ENCODE results near the gene MIPEP. TPM values are rescaled to one million over a fixed set of nuclear protein-coding genes. Genes with fewer than 3 reads are reported as not detected.

The MIPEP gene
- total RNA-seq, 2 experiments from 2014 or later = 17.2 to 18.5 TPM

- ATAC-seq = no peak
- ChIA-PET CTCF (no interaction called here), POLR2A (no interaction called here)
- Mint-ChIP-seq H3K36me3 (ENCODE audit: low read depth) (no peaks in the 10 kb centered on the region), H3K9me3 (no peaks in the 10 kb centered on the region), H3K27ac (no peak overlapping the region), H3K4me1 (ENCODE audit: low read depth) (peaks cover 3% of the 10 kb centered on the region), H3K4me3 (no peak overlapping the region), H3K27me3 (peaks cover 23% of the 10 kb centered on the region)
- no peak for TF ChIP-seq CTCF (IDR thresholded peaks at IDR 0.05)
- no peak for DNase-seq
- intact Hi-C loops (cut with micrococcal nuclease) = no loop called here
These were observed 23.3 kb upstream of the MIPEP start for GRCh38 chr13:23912469-23912868.

- no peak for DNase-seq
- POLR2A ChIA-PET = no interaction called here
- H3K4me3 Mint-ChIP-seq = no peak overlapping the region
- H3K27ac Mint-ChIP-seq = no peak overlapping the region
- CTCF ChIA-PET = no interaction called here
- H3K36me3 Mint-ChIP-seq (ENCODE audit: low read depth) = no peaks in the 10 kb centered on the region
- H3K9me3 Mint-ChIP-seq = no peaks in the 10 kb centered on the region
- intact Hi-C loops (cut with micrococcal nuclease) = no loop called here
- peaks cover 16% of the 10 kb centered on the region for H3K27me3 Mint-ChIP-seq
- no peak for ATAC-seq
- H3K4me1 Mint-ChIP-seq (ENCODE audit: low read depth) = peaks cover 3% of the 10 kb centered on the region
- no peak for TF ChIP-seq CTCF (IDR thresholded peaks at IDR 0.05)
These were observed 20.4 kb upstream of the MIPEP start for GRCh38 chr13:23909606-23910005.

GRCh38 chr13:23905766-23906165, 16.6 kb upstream of the MIPEP start:
- H3K4me1 Mint-ChIP-seq (ENCODE audit: low read depth) = no peaks in the 10 kb centered on the region
- H3K9me3 Mint-ChIP-seq = no peaks in the 10 kb centered on the region
- ChIA-PET POLR2A (no interaction called here), CTCF (no interaction called here)
- intact Hi-C loops (cut with micrococcal nuclease) = no loop called here
- DNase-seq (no peak), ATAC-seq (no peak)
- H3K36me3 Mint-ChIP-seq (ENCODE audit: low read depth) = no peaks in the 10 kb centered on the region
- no peak overlapping the region for H3K4me3 Mint-ChIP-seq
- H3K27ac Mint-ChIP-seq = no peak overlapping the region
- TF ChIP-seq CTCF (IDR thresholded peaks at IDR 0.05) = no peak
- H3K27me3 Mint-ChIP-seq = peaks cover 33% of the 10 kb centered on the region

- ChIA-PET CTCF (interaction anchor here (1.0 kb wide), 1 partner anchor 188 kb away, joined by 3 read pairs; no protein-coding TSS in a partner anchor), POLR2A (no interaction called here)
- no peaks in the 10 kb centered on the region for H3K4me1 Mint-ChIP-seq (ENCODE audit: low read depth)
- DNase-seq (no peak), ATAC-seq (no peak)
- peaks cover 28% of the 10 kb centered on the region for H3K27me3 Mint-ChIP-seq
- no peak overlapping the region for H3K4me3 Mint-ChIP-seq
- intact Hi-C loops (cut with micrococcal nuclease) = no loop called here
- H3K9me3 Mint-ChIP-seq = no peaks in the 10 kb centered on the region
- no peaks in the 10 kb centered on the region for H3K36me3 Mint-ChIP-seq (ENCODE audit: low read depth)
- no peak overlapping the region for H3K27ac Mint-ChIP-seq
- TF ChIP-seq CTCF (IDR thresholded peaks at IDR 0.05) = no peak
These were observed 14.7 kb upstream of the MIPEP start for GRCh38 chr13:23903906-23904280.

GRCh38 chr13:23902975-23903905, 14.0 kb upstream of the MIPEP start:
- no peak overlapping the region for H3K27ac Mint-ChIP-seq
- H3K4me1 Mint-ChIP-seq (ENCODE audit: low read depth) = no peaks in the 10 kb centered on the region
- ATAC-seq = no peak
- no peak for DNase-seq
- intact Hi-C loops (cut with micrococcal nuclease) = no loop called here
- peaks cover 28% of the 10 kb centered on the region for H3K27me3 Mint-ChIP-seq
- TF ChIP-seq CTCF (IDR thresholded peaks at IDR 0.05) = no peak
- CTCF ChIA-PET = interaction anchor here (1.1 kb wide), 1 partner anchor 14 kb away, joined by 3 read pairs; the partner anchor contains the start of gene MIPEP
- POLR2A ChIA-PET = no interaction called here
- H3K9me3 Mint-ChIP-seq = no peaks in the 10 kb centered on the region
- no peaks in the 10 kb centered on the region for H3K36me3 Mint-ChIP-seq (ENCODE audit: low read depth)
- no peak overlapping the region for H3K4me3 Mint-ChIP-seq
